GM21786 (cell line): ENCODE measurements around the gene DYRK3.
A peak's percentile ranks its signal among the peaks of the same experiment; 100 is the strongest.

ENCODE experiments used
- ATAC-seq: cut with Tn5 transposase; IDR thresholded peaks from one replicate; pipeline ENCODE4 v1.9.1; 2021; ENCODE audit not compliant: unreplicated experiment

Gene DYRK3

GRCh38 chr1:206681359-206681758 lies 46.0 kb downstream of the DYRK3 start:
- no peak for ATAC-seq

GRCh38 chr1:206682111-206682510 lies 46.8 kb downstream of the DYRK3 start:
- no peak for ATAC-seq

- no peak for ATAC-seq
These were observed 48.0 kb downstream of the DYRK3 start for GRCh38 chr1:206683313-206683712.

- ATAC-seq: no peak
These were observed 48.7 kb downstream of the DYRK3 start for GRCh38 chr1:206684003-206684402.

- peak; percentile 23 for ATAC-seq
These were observed 49.4 kb downstream of the DYRK3 start, which contains the start of gene MAPKAPK2 for GRCh38 chr1:206684478-206685333. TSS of gene MAPKAPK2 (plus strand) at chr1:206684905. CDS start at chr1:206685230, 325 bp downstream.

- ATAC-seq: peak; percentile 6
These were observed 50.0 kb downstream of the DYRK3 start for GRCh38 chr1:206685334-206685768.

GRCh38 chr1:206685769-206686477 lies 50.6 kb downstream of the DYRK3 start:
- ATAC-seq: peak; percentile 28

- peak; percentile 50 for ATAC-seq
These were observed 51.3 kb downstream of the DYRK3 start for GRCh38 chr1:206686478-206687249.

GRCh38 chr1:206687251-206687914 lies 52.0 kb downstream of the DYRK3 start:
- no peak for ATAC-seq

GRCh38 chr1:206687915-206688442 lies 52.6 kb downstream of the DYRK3 start:
- no peak for ATAC-seq

GRCh38 chr1:206690516-206690915 lies 55.2 kb downstream of the DYRK3 start:
- ATAC-seq: no peak

GRCh38 chr1:206691604-206692003 lies 56.3 kb downstream of the DYRK3 start:
- ATAC-seq: no peak

GRCh38 chr1:206693029-206693428 lies 57.7 kb downstream of the DYRK3 start:
- no peak for ATAC-seq

GRCh38 chr1:206693592-206693991 lies 58.3 kb downstream of the DYRK3 start:
- no peak for ATAC-seq

- ATAC-seq: no peak
These were observed 59.1 kb downstream of the DYRK3 start for GRCh38 chr1:206694171-206695124.

- no peak for ATAC-seq
These were observed 60.4 kb downstream of the DYRK3 start for GRCh38 chr1:206695733-206696132.

- ATAC-seq: no peak
These were observed 61.7 kb downstream of the DYRK3 start for GRCh38 chr1:206696812-206697585.

- ATAC-seq: no peak
These were observed 62.7 kb downstream of the DYRK3 start for GRCh38 chr1:206698011-206698410.
